Suprapubic skin (tissue), 4 donors: ENCODE results near the gene ETV6. TPM values are rescaled to one million over a fixed set of nuclear protein-coding genes. Genes with fewer than 3 reads are reported as not detected.

Source experiments
- DNase-seq, 2 donors: peaks; one replicate each; pipeline ENCODE4 v3.0.0-alpha.2; 2019; ENCODE audit warnings: low spot score in 2 of 2
- H3K27ac ChIP-seq: fragments of 200-600 bp; sonication (generic); one replicate; pipeline ENCODE4 v1.5.1; 2019
- H3K27me3 ChIP-seq: fragments of 200-600 bp; sonication (generic); one replicate; pipeline ENCODE4 v1.5.1; 2019
- H3K36me3 ChIP-seq: fragments of 200-600 bp; sonication (generic); one replicate; pipeline ENCODE4 v1.5.1; 2019
- H3K4me1 ChIP-seq: fragments of 200-600 bp; sonication (generic); one replicate; pipeline ENCODE4 v1.5.1; 2019
- H3K4me3 ChIP-seq: fragments of 200-600 bp; sonication (generic); one replicate; pipeline ENCODE4 v1.5.1; 2019; ENCODE audit warnings: mild to moderate bottlenecking
- H3K9me3 ChIP-seq: fragments of 200-600 bp; sonication (generic); one replicate; pipeline ENCODE4 v1.5.1; 2019
- EP300 ChIP-seq: sonication (generic); formaldehyde crosslinking; IDR thresholded peaks from one replicate; pipeline ENCODE4 v1.6.1; 2017; ENCODE audit warnings: antibody characterized with exemption
- POLR2A ChIP-seq, 2 donors: fragments of 450-650 bp; IDR thresholded peaks; one replicate each; pipeline ENCODE4 v1.6.1; 2017; ENCODE audit warnings: antibody characterized with exemption in 2 of 2, mild to moderate bottlenecking in 2 of 2, moderate library complexity in 2 of 2
- POLR2AphosphoS5 ChIP-seq, 3 donors: sonication (generic); formaldehyde crosslinking; IDR thresholded peaks; one replicate each; pipeline ENCODE4 v1.6.1; 2017; ENCODE audit warnings: antibody characterized with exemption in 3 of 3
- WGBS: methylation state at CpG from one replicate; pipeline ENCODE4 v1.1.5; 2018; 5-methylcytosine and 5-hydroxymethylcytosine counted together
- total RNA-seq, 4 donors: library from RNA; depleted of rRNA; stranded (reverse); fragments of >200 nt; gene quantifications; one replicate each; pipeline ENCODE4 v1.1.0, GENCODE V29; 2016
- TF ChIP-seq, protein P1 (sequence below), 2 donors: fragments of 200-600 bp in 1 of 2; fragments of 450-650 bp in 1 of 2; sonication (generic) in 1 of 2; IDR thresholded peaks; one replicate each; pipeline ENCODE4 v1.5.1; 2016 to 2019; ENCODE audit warnings: antibody characterized with exemption in 2 of 2, mild to moderate bottlenecking in 1 of 2, moderate library complexity in 1 of 2

The ETV6 gene
- total RNA-seq, 4 donors from 2014 or later: 16.9 to 41.4 (median 25.1) TPM

- H3K4me3 ChIP-seq: peak overlapping the region; percentile 29
- no peak for DNase-seq
- H3K4me1 ChIP-seq: peaks cover 37% of the 10 kb centered on the region
- whole genome bisulfite sequencing: 30% methylated on average over 14 of the region's 18 CpGs
- H3K27ac ChIP-seq: peak overlapping the region; percentile 84
- no peaks in the 10 kb centered on the region for H3K36me3 ChIP-seq
- TF ChIP-seq POLR2A (IDR thresholded peaks at IDR 0.05): no peak
- no peaks in the 10 kb centered on the region for H3K9me3 ChIP-seq
- no peaks in the 10 kb centered on the region for H3K27me3 ChIP-seq
These were observed 163.3 kb downstream of the ETV6 start for GRCh38 chr12:11812586-11813437.

DNA sequence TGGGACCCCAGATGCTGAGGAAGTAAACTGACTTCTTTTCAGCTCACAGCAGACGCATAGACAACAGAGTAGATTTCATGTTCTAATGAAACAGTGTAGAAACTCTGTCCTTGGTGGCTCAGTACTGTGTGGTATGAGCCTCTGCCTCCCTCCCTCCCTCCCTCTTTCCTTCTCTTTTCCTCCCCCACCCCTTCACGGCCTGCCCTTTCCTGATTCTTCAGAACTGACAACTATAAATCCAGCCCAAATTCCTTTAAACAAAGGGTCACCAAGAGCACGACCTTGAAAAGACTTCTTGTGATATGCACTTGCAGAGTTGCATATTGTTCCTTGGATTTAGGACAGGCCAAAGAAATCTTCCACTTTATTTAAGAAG, 164.0 kb downstream of the ETV6 start:
- no peaks in the 10 kb centered on the region for H3K27me3 ChIP-seq
- H3K9me3 ChIP-seq: no peaks in the 10 kb centered on the region
- TF ChIP-seq POLR2A (IDR thresholded peaks at IDR 0.05) (no peak), POLR2AphosphoS5 (IDR thresholded peaks at IDR 0.05) (no peak), EP300 (no peak)
- TF ChIP-seq, protein P1, sequence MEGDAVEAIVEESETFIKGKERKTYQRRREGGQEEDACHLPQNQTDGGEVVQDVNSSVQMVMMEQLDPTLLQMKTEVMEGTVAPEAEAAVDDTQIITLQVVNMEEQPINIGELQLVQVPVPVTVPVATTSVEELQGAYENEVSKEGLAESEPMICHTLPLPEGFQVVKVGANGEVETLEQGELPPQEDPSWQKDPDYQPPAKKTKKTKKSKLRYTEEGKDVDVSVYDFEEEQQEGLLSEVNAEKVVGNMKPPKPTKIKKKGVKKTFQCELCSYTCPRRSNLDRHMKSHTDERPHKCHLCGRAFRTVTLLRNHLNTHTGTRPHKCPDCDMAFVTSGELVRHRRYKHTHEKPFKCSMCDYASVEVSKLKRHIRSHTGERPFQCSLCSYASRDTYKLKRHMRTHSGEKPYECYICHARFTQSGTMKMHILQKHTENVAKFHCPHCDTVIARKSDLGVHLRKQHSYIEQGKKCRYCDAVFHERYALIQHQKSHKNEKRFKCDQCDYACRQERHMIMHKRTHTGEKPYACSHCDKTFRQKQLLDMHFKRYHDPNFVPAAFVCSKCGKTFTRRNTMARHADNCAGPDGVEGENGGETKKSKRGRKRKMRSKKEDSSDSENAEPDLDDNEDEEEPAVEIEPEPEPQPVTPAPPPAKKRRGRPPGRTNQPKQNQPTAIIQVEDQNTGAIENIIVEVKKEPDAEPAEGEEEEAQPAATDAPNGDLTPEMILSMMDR (IDR thresholded peaks at IDR 0.05): no peak
- no peaks in the 10 kb centered on the region for H3K36me3 ChIP-seq
- no peak for DNase-seq
- H3K4me3 ChIP-seq: peak overlapping the region; percentile 29
- H3K4me1 ChIP-seq: peaks cover 37% of the 10 kb centered on the region
- WGBS: 33% methylated on average over 3 of the region's 3 CpGs
- H3K27ac ChIP-seq: peak overlapping the region; percentile 84

DNA sequence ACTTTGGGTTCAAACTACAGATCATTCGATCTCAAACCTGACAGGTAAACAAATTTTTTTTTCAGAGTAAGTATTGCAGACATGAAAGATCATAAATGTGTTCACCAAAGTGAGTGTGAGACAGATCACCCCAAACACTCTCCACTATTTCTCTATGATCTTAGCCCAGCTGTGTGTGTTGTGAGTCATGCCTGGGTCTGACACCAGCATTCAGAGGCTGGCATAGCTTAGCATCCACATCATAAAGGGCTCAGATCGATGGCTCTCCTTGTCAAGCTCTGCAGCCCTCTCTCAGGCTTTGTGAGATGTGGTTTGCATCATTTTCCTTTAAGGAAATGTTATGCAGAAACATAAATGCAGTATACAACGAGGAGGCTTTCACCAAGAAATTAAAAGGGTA, 164.9 kb downstream of the ETV6 start:
- no peak overlapping the region for H3K27ac ChIP-seq
- TF ChIP-seq, protein P1 (IDR thresholded peaks at IDR 0.05): no peak
- TF ChIP-seq EP300 (no peak), POLR2AphosphoS5 (IDR thresholded peaks at IDR 0.05) (no peak), POLR2A (IDR thresholded peaks at IDR 0.05) (no peak)
- WGBS: 68% methylated on average over 3 of the region's 3 CpGs

DNA sequence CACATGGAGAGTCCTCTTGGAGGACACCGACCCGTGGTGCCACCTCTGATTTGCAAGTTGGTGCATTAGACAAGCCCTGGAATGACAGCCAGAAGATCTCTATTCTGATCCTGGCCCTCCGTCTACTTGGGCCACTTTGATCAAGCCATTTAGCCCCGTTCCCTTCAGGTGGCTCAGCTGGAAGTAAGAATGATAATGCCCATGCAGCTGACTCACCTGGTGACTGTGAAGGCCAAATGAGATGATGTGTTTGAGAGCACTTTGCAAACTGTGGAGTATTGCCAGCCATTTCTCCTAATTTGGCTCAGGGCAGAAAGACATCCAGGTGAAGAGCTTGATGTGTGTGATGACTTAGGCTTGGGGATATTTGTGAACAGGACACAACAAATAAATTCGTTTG, 165.9 kb downstream of the ETV6 start:
- Histone ChIP-seq H3K36me3 (no peaks in the 10 kb centered on the region), H3K27ac (no peak overlapping the region), H3K9me3 (no peaks in the 10 kb centered on the region), H3K27me3 (no peaks in the 10 kb centered on the region), H3K4me3 (no peak overlapping the region), H3K4me1 (peaks cover 37% of the 10 kb centered on the region)
- WGBS: 83% methylated on average over 5 of the region's 5 CpGs
- TF ChIP-seq, protein P1 (IDR thresholded peaks at IDR 0.05): no peak
- TF ChIP-seq POLR2AphosphoS5 (IDR thresholded peaks at IDR 0.05) (no peak), POLR2A (IDR thresholded peaks at IDR 0.05) (no peak), EP300 (no peak)
- DNase-seq: no peak

More for the DNA sequence above, 164.9 kb downstream of the ETV6 start:
- no peaks in the 10 kb centered on the region for H3K9me3 ChIP-seq
- DNase-seq: no peak
- H3K4me1 ChIP-seq: peaks cover 37% of the 10 kb centered on the region
- H3K4me3 ChIP-seq: no peak overlapping the region
- H3K27me3 ChIP-seq: no peaks in the 10 kb centered on the region
- no peaks in the 10 kb centered on the region for H3K36me3 ChIP-seq

DNA sequence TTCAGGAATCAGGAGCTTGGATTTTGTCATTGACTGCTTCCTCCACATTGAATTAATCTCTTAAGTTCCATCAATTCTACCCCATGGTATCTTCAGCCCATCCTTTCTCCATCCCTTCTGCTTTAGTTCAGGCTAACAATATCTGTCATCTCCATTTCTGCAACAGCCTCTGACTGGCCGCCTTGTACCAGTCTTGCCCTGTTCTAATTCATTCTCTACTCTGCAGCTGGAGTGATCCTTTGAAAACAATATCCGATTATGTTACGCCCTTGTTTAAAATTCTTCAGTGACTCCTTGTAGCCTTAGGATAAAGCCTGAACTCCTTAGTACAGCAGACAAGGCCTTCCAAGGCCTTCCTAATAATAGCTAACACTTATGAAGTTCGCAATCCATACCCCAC, 170.2 kb downstream of the ETV6 start:
- H3K4me1 ChIP-seq: peaks cover 13% of the 10 kb centered on the region
- DNase-seq: no peak
- TF ChIP-seq POLR2A (IDR thresholded peaks at IDR 0.05) (no peak), POLR2AphosphoS5 (IDR thresholded peaks at IDR 0.05) (no peak)
- TF ChIP-seq, protein P1 (IDR thresholded peaks at IDR 0.05): no peak
- no peaks in the 10 kb centered on the region for H3K36me3 ChIP-seq
- no peak overlapping the region for H3K4me3 ChIP-seq
- no peaks in the 10 kb centered on the region for H3K27me3 ChIP-seq
- WGBS: 90% methylated on average over 4 of the region's 4 CpGs
- H3K9me3 ChIP-seq: no peaks in the 10 kb centered on the region
- no peak overlapping the region for H3K27ac ChIP-seq
